ENCODE results near the gene RNGTT.
"Not testable (repeated sequence)": the region's sequence is repeated elsewhere in the genome, so short reads cannot be mapped to it uniquely, and the experiment has no call there.

- not testable (repeated sequence) for TF ChIP-seq CTCF (IDR thresholded peaks at IDR 0.05; ENCODE audit: low read depth, low read length); POLR2A (IDR thresholded peaks at IDR 0.05; ENCODE audit: extremely low read depth, insufficient read length); MYC (IDR thresholded peaks at IDR 0.05; ENCODE audit: low read depth, low read length); MAX (IDR thresholded peaks at IDR 0.05; ENCODE audit: low read depth, low read length)
Measured at GRCh38 chr6:88983129-88983528, 19.7 kb upstream of the RNGTT start.

Measured in NB4 (cell line).